SH-SY5Y (cell line): ENCODE data around the gene PWWP2B.

Source experiments
- GATA2 ChIP-seq: IDR thresholded peaks from 2 replicates; pipeline ENCODE4 v1.6.1; 2011; ENCODE audit warnings: mild to moderate bottlenecking, low read depth, low read length
- GATA3 ChIP-seq: IDR thresholded peaks from 2 replicates; pipeline ENCODE4 v1.6.1; 2011; ENCODE audit warnings: low read depth, mild to moderate bottlenecking, low read length, moderate library complexity

DNA sequence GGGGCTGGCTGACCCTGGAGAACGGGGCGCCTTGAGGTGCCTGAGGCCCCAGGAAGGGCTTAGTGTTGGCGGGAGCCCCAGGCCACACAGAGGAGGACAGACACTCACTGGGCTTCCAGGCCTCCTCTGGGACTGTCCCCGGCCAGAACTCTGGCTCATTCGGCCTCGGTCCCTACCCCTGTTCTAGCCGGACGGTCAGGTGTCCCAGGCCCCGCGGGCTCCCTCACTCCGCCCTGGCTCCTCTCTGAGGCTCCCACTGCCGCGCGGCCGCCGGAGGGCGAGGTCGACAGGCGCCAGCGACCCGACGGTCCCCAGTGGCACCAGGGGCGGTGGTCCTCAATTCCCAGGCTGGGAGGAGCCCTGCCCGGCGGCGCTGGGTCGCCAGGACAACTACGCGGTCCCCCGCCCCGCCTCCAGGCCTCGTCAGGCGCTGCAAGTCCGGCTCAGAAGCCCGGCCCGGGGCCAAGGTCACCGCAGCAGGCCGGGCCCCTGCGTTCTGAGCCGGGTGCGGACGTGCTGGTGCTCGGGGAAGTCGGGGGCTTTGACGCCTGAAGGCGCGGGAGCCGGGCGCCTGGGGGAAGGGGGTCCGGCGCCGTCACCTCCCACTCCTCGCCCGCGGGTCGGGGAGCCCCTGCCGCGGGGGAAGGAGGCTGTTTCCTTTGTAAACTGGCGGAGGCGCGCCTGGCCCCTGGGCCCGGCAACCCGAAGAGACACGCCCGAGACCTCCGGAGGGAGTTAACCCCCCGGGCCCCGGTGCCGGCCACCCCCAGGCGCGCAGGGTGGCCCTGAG is 1.1 kb upstream of the PWWP2B start:
- TF ChIP-seq GATA2 (no peak), GATA3 (no peak)
